Upper lobe of left lung (tissue), 6 donors: ENCODE measurements around the gene IGFBP3. TPM values are rescaled to one million over a fixed set of nuclear protein-coding genes. Genes with fewer than 3 reads are reported as not detected.

Experiments
- ATAC-seq, 2 donors: fragments of 200-7000 bp; cut with Tn5 transposase; one replicate each; pipeline ENCODE4 v1.9.1; 2022; ENCODE audit warnings: mild to moderate bottlenecking in 2 of 2, moderate library complexity in 2 of 2; ENCODE audit not compliant: low FRiP score in 2 of 2
- DNase-seq, 2 donors: peaks; one replicate each; pipeline ENCODE4 v3.0.0-alpha.2; 2019 to 2020
- H3K27ac ChIP-seq, 4 donors: fragments of 200-600 bp; sonication (generic); one replicate each; pipeline ENCODE4 v1.5.1; 2016 to 2019
- H3K27me3 ChIP-seq, 4 donors: fragments of 200-600 bp; sonication (generic); one replicate each; pipeline ENCODE4 v1.5.1; 2017 to 2019
- H3K36me3 ChIP-seq, 4 donors: fragments of 200-600 bp; sonication (generic); one replicate each; pipeline ENCODE4 v1.5.1; 2016 to 2019
- H3K4me1 ChIP-seq, 4 donors: fragments of 200-600 bp; sonication (generic); one replicate each; pipeline ENCODE4 v1.5.1; 2018 to 2019
- H3K4me3 ChIP-seq, 4 donors: fragments of 200-600 bp; sonication (generic); one replicate each; pipeline ENCODE4 v1.5.1; 2017 to 2019; ENCODE audit warnings: mild to moderate bottlenecking in 2 of 4, moderate library complexity in 1 of 4
- H3K9me3 ChIP-seq, 4 donors: fragments of 200-600 bp; sonication (generic); one replicate each; pipeline ENCODE4 v1.5.1; 2018 to 2019
- CTCF ChIP-seq, 6 experiments: fragments of 450-650 bp in 4 of 6; fragments of 200-600 bp in 2 of 6; sonication (generic) in 2 of 6; IDR thresholded peaks; one replicate each; pipeline ENCODE4 v1.5.1; 2016 to 2019; ENCODE audit warnings: antibody characterized with exemption in 6 of 6
- EP300 ChIP-seq, 4 donors: sonication (generic); formaldehyde crosslinking; IDR thresholded peaks; one replicate each; pipeline ENCODE4 v1.5.1; 2017; ENCODE audit warnings: antibody characterized with exemption in 4 of 4, control low read depth in 2 of 4
- POLR2A ChIP-seq, 4 donors: fragments of 450-650 bp; IDR thresholded peaks; one replicate each; pipeline ENCODE4 v1.5.1; 2016 to 2017; ENCODE audit warnings: antibody characterized with exemption in 4 of 4, mild to moderate bottlenecking in 2 of 4
- POLR2AphosphoS5 ChIP-seq, 2 donors: sonication (generic); formaldehyde crosslinking; IDR thresholded peaks; one replicate each; pipeline ENCODE4 v1.5.1; 2017; ENCODE audit warnings: antibody characterized with exemption in 2 of 2
- WGBS, 2 donors: methylation state at CpG; one replicate each; pipeline ENCODE4 v1.1.5; 2017 to 2018; 5-methylcytosine and 5-hydroxymethylcytosine counted together
- total RNA-seq, 6 donors: library from RNA; depleted of rRNA in 4 of 6; stranded (reverse); fragments of >200 nt in 4 of 6; gene quantifications; one replicate each; pipeline versions ENCODE4 v1.1.0 to v1.2.1, GENCODE V29; 2016 to 2021
- donor health status: DM: no; HTN: no; CAD: no; lungs with moderate emphysema.
- donor health status: DM: no; HTN: yes; CAD: no; lungs with severe emphysema.

IGFBP3 gene, protein sequence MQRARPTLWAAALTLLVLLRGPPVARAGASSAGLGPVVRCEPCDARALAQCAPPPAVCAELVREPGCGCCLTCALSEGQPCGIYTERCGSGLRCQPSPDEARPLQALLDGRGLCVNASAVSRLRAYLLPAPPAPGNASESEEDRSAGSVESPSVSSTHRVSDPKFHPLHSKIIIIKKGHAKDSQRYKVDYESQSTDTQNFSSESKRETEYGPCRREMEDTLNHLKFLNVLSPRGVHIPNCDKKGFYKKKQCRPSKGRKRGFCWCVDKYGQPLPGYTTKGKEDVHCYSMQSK
- 100 to 1,000 TPM in 1 of 6 donors, 10 to 100 TPM in 5; 21.5 to 107 (median 40.1) TPM for total RNA-seq

- Histone ChIP-seq H3K36me3 (no peaks in the 10 kb centered on the region), H3K4me3 (peak within 1 kb of the TSS in 3 of 4 donors; percentile 42 to 47 (median 46)), H3K4me1 (peaks cover 32 to 58% (median 34%) of the 10 kb centered on the region in 4 donors), H3K27me3 (peaks cover 0 to 19% (median 7%) of the 10 kb centered on the region in 4 donors), H3K27ac (peak within 1 kb of the TSS in 1 of 4 donors; percentile 18), H3K9me3 (no peaks in the 10 kb centered on the region)
- TF ChIP-seq CTCF (IDR thresholded peaks at IDR 0.05): peak in 2 of 6 experiments; percentile 13 to 22
- no peak for TF ChIP-seq POLR2AphosphoS5 (IDR thresholded peaks at IDR 0.05)
- ATAC-seq: peak in 1 of 2 donors; percentile 77
- 3 to 8% methylated on average over 9 to 39 of the region's 111 CpGs for WGBS, 2 donors
- DNase-seq: peak in 1 of 2 donors; percentile 91
These were observed at the start of gene IGFBP3 for GRCh38 chr7:45920502-45921380. IGFBP3 (minus strand) TSS chr7:45921272; CDS start chr7:45921140, 132 bp downstream.

DNA sequence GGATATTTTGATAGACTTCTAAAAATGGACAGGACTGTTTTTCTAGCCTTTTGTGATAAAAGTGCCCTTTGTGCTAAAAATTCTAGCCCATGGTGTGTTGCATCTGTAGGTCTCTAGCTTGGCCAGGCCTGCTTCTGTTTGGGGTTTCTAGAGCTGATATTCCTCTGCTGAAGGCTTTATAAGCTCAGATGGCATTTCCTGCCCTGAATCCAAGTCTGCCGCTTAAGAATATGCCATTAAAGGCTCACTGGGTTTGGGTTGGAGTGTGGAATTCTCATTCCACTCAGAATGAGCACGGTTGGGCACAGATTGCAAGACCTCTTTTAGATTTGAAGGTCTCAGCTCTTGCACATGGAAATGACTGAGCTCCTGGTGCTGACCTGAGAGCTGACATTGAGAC lies 49.4 kb upstream of the IGFBP3 start:
- no peaks in the 10 kb centered on the region for H3K27me3 ChIP-seq
- no peak for TF ChIP-seq EP300 (IDR thresholded peaks at IDR 0.05)
- TF ChIP-seq CTCF (IDR thresholded peaks at IDR 0.05): no peak
- TF ChIP-seq POLR2AphosphoS5 (IDR thresholded peaks at IDR 0.05): no peak
- no peak for TF ChIP-seq POLR2A (IDR thresholded peaks at IDR 0.05)
- DNase-seq (no peak), ATAC-seq (no peak)
- no peak overlapping the region for H3K4me3 ChIP-seq
- H3K9me3 ChIP-seq: no peaks in the 10 kb centered on the region
- H3K4me1 ChIP-seq: no peaks in the 10 kb centered on the region
- no peak overlapping the region for H3K27ac ChIP-seq
- H3K36me3 ChIP-seq: no peaks in the 10 kb centered on the region
- WGBS, 2 donors: 77 to 84% methylated on average over 2 of the region's 2 CpGs

DNA sequence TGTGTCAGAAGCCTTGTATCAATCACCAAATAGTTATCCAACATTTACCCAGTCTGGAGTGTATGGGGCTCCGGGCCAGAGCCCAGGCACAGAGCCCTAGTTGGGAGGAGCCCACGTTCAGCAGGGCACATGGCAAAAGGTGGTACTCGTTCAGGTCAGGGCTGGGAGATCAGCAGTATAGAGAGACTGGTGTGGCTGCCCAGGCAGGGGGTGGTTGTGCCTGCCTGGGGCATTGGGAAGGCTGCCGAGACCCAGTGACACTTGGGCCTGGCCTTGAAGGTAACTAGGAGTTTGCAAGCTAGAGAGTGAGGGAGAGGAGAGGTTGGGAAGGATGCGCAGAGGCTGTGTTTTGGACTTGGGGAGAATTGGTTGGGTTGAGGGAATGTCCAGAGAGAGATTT lies 48.9 kb upstream of the IGFBP3 start:
- WGBS, 2 donors: 85 to 88% methylated on average over 3 to 5 of the region's 5 CpGs
- DNase-seq (no peak), ATAC-seq (no peak)
- no peak for TF ChIP-seq CTCF (IDR thresholded peaks at IDR 0.05)
- no peak for TF ChIP-seq POLR2AphosphoS5 (IDR thresholded peaks at IDR 0.05)
- no peak for TF ChIP-seq EP300 (IDR thresholded peaks at IDR 0.05)
- no peak for TF ChIP-seq POLR2A (IDR thresholded peaks at IDR 0.05)
- Histone ChIP-seq H3K36me3 (no peaks in the 10 kb centered on the region), H3K9me3 (no peaks in the 10 kb centered on the region), H3K27ac (no peak overlapping the region), H3K4me1 (no peaks in the 10 kb centered on the region), H3K4me3 (no peak overlapping the region), H3K27me3 (no peaks in the 10 kb centered on the region)

DNA sequence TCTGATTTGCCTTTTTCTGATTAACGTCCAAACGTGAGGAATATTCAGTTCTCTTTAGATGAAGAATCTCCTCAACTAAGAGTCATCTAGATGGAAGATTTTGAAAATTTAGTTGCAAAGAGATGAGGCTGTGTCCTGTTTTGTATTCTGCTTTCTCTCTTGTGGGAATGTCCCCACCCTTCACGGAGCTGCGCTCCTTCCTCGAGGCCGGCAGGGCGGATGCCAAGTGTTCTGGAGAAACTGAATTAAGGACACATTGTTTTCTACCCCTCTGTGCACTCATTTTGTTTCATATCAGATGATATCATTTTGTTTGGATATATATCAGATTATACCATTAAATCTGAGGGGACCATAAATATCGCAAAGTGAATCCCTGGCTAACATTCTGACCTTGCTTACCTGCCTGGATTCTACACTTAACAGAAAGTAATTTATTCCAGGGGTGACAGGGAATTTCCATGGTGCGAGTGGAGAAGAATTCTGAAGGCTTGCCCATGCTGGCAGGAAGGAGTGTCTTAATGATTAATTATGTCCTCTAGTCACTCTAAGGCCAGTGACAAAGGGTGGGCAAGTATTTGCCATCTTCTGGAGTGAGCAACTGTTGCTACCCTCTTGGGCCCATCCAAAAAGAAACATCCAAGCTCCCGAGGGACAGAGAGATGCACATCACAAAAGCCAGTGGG lies 47.9 kb upstream of the IGFBP3 start:
- ATAC-seq (no peak), DNase-seq (no peak)
- no peaks in the 10 kb centered on the region for H3K4me1 ChIP-seq
- no peaks in the 10 kb centered on the region for H3K27me3 ChIP-seq
- no peak overlapping the region for H3K4me3 ChIP-seq
- H3K9me3 ChIP-seq: no peaks in the 10 kb centered on the region
- H3K27ac ChIP-seq: no peak overlapping the region
- no peaks in the 10 kb centered on the region for H3K36me3 ChIP-seq
- 76 to 79% methylated on average over 10 of the region's 10 CpGs for WGBS, 2 donors
- no peak for TF ChIP-seq CTCF (IDR thresholded peaks at IDR 0.05)
- no peak for TF ChIP-seq POLR2A (IDR thresholded peaks at IDR 0.05)
- TF ChIP-seq POLR2AphosphoS5 (IDR thresholded peaks at IDR 0.05): no peak
- no peak for TF ChIP-seq EP300 (IDR thresholded peaks at IDR 0.05)
